ENCODE data around the gene SLC11A2.
"Not testable (repeated sequence)": the region's sequence is repeated elsewhere in the genome, so short reads cannot be mapped to it uniquely, and the experiment has no call there.

SLC11A2 gene

GRCh38 chr12:50947933-50948626, 78.1 kb downstream of the SLC11A2 start:
- DNase-seq (ENCODE audit: low spot score) = no peak

- DNase-seq (ENCODE audit: low spot score) = no peak
Observed at GRCh38 chr12:50937653-50938052, 88.5 kb downstream of the SLC11A2 start.

- DNase-seq (ENCODE audit: low spot score) = no peak
Observed at GRCh38 chr12:50936821-50937530, 89.2 kb downstream of the SLC11A2 start.

GRCh38 chr12:50934981-50935807, 91.0 kb downstream of the SLC11A2 start:
- DNase-seq (ENCODE audit: low spot score) = no peak

- no peak for DNase-seq (ENCODE audit: low spot score)
Observed at GRCh38 chr12:50934371-50934851, 91.8 kb downstream of the SLC11A2 start.

- DNase-seq (ENCODE audit: low spot score) = no peak
Observed at GRCh38 chr12:50933459-50934124, 92.6 kb downstream of the SLC11A2 start.

- DNase-seq (ENCODE audit: low spot score) = no peak
Observed at GRCh38 chr12:50932787-50933280, 93.3 kb downstream of the SLC11A2 start.

- DNase-seq (ENCODE audit: low spot score) = not testable (repeated sequence)
Observed at GRCh38 chr12:50930477-50930876, 95.7 kb downstream of the SLC11A2 start.

GRCh38 chr12:50929831-50930230, 96.4 kb downstream of the SLC11A2 start:
- no peak for DNase-seq (ENCODE audit: low spot score)

All from germinal center (tissue), 1 donor.